HG02938 (cell line): ENCODE data around the gene RAP2B.

Experiments
- ATAC-seq: cut with Tn5 transposase; IDR thresholded peaks from one replicate; pipeline ENCODE4 v1.9.1; 2021; ENCODE audit warnings: mild to moderate bottlenecking, moderate library complexity; ENCODE audit not compliant: unreplicated experiment

RAP2B gene

DNA sequence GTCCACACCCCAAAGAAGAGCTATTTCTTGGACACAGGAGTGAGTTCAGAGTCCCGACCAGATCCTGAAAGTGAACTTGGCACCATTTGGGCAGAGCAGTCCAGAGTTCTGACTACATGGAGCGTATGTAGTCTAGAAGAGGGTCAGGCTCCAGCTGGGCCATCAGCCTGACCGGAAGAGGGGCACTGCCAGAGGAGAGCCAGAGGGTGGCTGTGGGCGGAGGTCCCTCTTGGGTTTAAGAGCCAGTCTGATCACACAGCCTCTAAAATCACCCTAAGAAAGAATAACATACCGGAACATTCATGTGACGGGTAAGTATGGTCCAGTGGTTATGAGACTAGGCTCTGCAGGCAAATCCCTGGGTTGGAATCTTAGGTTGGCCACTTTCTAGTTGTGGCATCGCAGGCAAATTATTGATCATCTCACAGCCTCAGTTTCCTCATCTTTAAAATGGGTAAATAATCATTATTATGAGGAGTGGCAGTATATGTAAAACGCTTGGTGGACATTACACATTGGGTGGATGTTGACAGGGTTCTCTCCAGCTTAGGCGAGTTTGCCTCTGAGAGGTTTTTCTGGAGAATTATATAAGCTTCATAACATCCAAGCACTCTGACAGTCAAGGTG is 2.1 kb upstream of the RAP2B start:
- no peak for ATAC-seq

DNA sequence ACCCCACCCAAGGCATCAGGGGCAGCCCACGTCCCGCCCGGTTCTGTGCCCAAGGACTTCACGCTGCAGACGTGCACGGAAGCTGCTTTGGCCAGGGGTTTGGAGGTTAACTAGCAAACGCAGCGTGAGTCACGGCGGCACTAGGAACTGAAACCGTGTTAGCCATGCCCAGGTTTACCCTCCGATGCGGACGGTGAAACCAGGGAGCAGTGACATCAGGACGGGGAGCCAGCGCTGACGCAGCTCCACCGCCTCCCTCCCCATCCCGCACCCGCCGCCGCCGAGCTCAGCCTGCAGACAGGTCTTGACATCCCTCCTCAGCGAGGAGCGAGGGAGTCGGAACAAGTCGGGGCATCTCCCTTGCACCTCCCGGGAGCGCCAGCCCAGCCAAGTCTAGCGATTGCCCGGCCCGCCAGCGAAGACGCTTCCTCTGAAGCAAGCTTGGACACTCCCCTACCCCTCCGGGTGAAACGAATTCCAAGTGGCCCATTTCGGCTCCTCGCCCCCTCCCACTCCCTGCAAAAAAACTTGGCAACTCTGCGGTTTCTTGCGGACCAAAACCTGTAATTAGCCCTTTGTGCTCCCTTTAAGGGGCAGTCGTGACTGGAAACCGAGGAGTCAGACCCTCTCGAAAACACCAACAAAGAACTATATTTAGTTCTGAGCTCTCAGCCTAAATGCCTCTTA is 1.4 kb upstream of the RAP2B start:
- peak; percentile 20 for ATAC-seq

DNA sequence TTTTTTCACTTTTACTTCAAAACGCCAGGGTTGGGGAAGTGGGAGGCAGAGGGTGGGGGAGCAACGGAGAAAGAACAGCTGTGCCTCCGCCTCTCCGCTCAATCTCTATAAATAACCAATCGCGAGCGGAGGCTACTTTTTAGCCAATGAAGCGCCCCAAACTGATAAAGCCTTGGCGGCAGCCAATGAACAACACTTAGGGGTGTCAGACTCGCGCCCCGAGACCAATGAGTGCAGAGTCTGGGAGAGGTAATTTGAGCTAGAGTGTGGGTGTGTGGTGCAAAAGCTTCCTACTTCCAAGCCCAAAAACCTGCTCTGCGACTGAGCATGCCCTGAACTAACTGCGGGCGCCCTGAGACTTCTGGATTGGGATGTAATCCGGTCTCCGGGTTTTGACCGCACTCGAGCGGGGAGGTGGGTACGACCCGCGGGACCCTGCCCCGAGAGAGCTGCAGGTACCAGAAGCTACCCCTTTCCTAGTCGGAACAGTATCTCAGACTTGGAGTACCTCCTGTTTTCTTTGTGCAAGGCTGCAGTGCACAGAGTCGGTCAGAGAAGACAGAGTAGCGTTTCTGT is 800 bp upstream of the RAP2B start:
- ATAC-seq = peak; percentile 87

DNA sequence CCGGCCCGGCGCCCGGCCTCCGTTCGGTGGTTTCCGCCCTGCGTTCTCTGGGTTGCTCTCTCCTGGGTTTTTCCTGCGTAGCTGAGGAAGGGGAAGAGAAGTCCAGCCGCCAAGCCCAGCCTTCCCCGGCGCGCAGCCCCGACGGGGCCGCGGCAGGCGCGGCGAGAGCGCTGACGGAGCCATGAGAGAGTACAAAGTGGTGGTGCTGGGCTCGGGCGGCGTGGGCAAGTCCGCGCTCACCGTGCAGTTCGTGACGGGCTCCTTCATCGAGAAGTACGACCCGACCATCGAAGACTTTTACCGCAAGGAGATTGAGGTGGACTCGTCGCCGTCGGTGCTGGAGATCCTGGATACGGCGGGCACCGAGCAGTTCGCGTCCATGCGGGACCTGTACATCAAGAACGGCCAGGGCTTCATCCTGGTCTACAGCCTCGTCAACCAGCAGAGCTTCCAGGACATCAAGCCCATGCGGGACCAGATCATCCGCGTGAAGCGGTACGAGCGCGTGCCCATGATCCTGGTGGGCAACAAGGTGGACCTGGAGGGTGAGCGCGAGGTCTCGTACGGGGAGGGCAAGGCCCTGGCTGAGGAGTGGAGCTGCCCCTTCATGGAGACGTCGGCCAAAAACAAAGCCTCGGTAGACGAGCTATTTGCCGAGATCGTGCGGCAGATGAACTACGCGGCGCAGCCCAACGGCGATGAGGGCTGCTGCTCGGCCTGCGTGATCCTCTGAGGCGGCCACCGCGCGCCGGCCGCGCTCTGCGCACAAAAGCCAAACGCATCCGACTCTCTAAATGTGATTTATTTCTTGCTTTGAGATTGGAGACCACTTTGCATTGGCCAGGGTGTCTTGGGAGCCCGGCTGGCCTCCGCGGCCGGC is 727 bp downstream of the RAP2B start:
- peak; percentile 2 for ATAC-seq

DNA sequence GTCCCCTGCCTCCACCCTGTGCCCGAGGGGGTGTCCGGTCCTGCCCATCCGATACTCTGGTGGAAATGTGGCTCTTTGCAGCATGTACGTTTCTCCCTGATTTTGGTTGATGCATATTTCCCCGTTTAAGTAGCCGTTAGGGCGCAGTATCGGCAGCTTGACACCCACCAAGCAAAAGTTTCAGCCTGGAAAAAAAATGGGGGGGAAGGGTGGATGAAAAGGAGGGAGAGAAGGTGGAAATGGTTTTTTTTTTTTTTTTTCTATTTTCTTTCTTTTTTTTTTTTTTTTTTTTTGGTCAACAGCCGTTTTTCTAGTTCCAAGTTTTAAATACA is 1.3 kb downstream of the RAP2B start:
- ATAC-seq = no peak

DNA sequence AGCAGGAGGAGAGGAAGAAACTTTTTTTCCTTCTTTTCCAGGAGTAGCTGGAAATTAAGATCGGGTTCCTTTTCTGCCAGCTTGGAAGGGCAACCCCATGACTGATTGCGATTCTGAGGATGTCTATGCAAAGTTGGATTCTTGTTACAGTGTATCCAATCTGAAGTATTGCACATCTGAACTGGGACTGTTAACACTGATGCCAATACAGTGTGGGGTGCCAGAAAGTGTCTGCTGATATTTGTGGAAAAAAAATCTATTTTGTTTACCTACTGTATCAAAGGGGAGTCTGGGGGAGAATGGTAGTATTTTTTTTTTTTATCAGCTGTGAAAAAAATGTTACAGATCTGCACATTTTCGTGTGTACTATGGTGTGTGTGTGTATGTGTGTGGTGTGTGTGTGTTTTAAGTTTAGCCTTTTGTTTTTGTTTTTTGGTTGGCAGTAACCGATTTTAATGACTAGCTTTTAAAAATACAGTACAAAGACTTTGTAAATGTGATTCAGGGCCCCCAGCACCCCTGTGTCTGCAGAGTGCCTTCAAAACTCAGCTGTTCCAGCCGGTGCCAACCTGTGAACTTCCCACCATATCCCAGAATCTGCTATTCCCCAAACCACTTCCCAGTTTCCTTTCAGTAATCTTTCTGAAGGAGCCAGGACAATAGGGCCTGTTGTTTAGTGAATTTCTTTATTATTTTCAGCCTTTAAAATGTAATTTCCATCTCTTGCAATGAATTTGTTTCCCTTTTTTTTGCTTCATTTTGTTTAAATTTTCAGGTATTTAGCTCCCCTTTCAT is 1.9 kb downstream of the RAP2B start:
- ATAC-seq = no peak

DNA sequence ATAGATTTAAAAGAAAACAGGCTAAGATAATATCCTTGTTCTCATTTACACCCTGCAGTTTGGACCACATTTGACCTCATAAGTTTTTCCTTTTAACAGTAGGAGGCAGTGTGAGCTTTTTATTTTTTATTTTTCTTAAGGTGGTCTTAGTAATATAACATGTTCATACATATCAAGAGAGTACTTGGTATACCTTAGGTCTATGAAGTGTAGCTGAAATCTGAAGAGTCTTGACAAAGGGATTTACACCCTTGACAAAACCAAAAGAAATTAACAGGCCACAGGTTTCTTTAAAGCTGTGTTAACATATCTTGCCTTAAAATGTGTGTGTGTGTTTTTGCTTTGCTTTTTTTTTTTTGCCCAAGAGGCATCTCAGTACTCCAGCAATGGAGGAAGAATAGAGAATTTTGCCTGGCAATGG is 3.2 kb downstream of the RAP2B start:
- no peak for ATAC-seq

DNA sequence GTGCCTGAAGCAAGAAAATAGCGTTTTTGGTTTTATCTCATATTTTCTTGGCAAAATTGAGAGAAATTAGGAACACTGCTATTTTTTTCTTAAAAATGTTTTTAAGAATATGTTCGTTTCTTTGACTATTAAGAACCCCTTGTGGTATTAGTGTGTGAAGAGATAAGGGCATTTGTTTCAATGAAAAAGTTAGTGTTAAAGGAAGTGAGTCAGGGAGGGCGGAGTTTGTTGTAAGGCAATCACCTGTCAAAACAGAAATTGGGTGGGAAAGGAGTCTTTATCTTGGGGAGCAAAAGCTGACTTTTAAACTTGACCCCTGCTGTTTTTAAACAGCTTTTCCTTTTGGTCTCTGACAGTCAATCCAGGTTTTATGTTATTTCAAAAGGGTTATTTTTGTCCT is 4.2 kb downstream of the RAP2B start:
- ATAC-seq = no peak

DNA sequence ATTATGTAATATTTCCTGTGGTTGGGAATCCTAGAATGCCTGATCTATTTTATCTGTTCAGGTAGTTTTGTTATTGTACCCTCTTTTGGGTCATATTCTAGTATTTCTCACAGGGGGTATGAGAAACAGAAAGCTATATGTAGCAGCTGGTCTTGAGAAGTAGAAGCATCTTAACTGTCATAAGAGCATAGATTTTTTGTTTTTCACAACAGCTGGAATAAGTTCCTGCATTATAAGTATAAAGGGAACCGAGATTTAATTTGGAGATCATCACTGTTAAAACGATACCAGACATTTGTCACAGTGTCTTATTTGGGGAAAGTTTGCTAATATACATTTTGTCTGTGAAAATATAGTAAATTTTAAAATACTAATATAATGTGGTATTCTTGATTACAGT is 4.8 kb downstream of the RAP2B start:
- ATAC-seq = no peak

DNA sequence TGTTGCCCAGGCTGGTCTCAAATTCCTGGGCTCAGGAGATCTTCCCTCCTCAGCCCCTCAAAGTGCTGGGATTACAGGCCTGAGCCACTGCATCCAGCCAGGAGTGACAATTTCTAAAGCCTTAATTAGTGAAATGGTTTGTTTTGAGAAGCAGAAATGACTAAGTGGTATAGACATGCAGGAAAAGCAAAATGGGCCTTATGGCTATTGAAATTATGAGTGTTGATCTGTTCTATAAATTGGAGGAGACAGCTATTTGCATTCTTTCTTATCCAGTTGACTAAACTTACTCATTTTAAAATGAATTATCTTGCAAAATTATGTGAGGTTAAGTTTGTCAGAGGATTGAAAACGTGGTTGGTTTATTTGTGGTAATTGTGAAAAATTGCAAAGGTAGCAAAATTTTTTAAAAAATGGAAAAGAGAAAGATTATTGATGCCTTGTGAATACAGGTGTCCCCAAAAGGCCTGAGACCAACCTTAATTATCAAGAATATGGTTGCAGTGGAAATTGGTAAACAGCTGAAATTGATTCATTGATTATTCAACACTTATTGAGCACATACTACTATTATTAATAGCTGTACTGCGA is 7.9 kb downstream of the RAP2B start:
- no peak for ATAC-seq

DNA sequence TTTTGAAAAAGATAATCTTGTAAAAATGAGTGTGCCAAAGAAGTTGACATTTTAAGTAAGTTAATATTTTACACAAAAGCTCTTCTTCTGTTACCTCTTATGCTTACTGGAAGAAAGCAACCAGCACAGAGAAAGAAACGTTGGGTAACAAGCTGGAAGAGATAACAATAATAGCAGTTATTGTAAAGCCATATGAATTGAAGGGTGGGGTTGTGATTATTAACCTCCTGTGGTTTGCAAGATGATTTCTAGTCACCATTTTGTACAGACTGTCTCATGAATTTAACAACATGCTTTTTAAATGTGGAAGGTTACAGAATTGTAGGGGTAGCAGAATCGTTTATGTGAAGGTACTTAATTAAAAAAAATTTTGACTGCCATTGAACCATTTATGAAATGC is 9.2 kb downstream of the RAP2B start:
- no peak for ATAC-seq

DNA sequence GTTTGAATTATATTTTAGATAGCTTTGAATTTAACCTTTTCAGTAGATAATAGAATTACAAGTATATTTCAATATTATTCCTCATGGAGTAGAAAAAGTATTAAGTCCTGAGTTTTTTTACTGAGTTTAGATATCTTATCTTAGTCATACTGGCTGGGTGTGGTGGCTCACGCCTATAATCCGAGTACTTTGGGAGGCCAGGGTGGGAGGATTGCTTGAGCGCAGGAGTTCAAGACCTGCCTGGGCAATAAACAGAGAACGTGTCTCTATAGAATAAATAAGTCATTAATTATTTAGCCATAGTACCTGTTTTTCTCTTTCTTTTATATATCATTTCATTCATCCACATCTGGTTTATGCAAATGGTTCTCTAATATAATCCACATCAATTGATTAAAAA is 9.9 kb downstream of the RAP2B start:
- no peak for ATAC-seq

DNA sequence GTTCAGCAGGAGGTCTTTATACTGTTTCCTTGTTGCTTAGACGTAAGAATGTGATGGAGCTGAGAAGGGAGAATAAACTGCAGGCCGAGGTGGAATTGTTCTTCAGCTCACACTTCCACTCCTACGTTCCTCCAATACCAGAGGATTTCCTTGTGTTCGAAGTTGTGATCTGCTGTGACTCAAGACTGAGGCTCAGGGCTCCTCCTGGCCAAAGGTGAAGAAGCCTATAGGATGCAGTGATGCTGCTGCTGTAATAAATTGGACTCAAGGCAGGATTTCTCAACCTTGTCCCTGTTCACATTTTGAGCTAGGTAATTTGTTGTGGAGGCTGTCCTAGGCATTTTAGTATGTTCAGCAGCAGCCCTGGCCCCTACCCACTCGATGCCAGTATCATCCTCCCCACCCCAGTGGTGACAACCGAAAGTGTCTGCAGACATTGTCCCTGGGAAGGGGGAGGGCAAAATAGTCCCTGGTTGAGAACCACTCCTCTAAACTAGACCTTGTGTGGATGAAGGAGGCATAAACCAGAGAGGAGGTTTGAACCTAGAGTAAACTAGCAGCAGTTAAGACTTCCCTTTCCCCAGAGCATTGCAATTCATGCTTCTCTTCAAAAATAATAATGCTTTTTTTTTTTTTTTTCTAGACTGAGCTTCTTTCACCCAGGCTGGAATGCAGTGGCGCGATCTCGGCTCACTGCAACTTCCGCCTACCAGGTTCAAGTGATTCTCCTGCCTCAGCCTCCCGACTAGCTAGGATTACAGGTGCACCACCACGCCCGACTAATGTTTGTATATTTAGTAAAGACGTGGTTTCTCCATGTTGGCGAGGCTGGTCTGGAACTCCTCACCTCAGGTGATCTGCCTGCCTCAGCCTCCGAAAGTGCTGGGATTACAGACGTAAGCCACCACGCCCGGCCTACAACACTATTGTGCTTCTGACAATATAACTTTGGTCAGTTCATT is 11.1 kb downstream of the RAP2B start:
- no peak for ATAC-seq

DNA sequence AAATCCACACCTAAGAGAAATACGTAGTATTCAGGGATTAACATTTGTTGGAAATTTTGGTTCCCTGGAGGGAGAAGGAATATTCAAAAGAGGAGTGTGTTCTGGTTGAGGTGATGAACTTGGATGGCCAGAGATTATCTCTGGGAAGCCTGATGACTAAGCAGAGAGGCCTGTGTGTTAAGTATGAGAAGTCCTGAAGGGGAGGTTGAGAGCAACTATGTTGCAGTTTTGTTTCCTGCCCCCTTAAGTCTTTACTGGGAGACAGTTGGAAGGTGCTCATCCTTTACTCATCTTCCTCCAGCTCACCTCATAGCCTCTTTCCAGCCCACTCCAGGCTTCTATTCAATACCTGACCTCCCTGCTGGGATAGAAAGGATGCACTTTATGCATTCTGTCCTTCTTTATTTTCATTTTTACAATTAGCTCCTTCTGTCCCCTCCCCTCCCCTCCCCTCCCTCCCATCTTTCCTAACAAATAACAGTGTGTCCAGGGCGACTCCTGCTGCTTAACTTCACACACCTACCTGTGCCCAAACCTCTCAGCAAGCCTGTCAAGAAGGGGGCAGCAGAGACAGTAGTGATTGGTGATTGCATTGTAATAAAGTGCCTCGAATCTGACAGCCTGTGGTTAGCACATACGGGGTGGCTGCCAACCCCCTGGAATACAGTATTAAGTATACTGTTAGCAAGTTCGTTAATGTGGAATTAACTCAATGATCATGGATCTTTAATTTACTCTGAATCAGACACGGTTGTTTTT is 11.9 kb downstream of the RAP2B start:
- no peak for ATAC-seq

DNA sequence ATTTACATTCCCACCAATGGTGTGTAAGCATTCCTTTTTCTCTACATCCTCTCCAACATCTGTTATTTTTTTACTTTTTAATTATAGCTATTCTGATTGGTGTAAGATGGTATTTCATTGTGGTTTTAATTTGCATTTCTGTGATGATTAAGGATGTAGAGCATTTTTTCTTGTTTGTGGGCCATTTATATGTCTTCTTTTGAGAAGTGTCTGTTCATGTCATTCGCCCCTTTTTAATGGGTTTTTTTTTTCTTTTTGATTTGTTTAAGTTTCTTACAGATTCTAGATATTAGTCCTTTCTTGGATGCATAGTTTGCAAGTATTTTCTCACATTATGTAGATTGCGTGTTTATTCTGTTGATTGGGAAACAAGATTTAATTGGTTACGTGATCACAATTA is 14.2 kb downstream of the RAP2B start:
- no peak for ATAC-seq

DNA sequence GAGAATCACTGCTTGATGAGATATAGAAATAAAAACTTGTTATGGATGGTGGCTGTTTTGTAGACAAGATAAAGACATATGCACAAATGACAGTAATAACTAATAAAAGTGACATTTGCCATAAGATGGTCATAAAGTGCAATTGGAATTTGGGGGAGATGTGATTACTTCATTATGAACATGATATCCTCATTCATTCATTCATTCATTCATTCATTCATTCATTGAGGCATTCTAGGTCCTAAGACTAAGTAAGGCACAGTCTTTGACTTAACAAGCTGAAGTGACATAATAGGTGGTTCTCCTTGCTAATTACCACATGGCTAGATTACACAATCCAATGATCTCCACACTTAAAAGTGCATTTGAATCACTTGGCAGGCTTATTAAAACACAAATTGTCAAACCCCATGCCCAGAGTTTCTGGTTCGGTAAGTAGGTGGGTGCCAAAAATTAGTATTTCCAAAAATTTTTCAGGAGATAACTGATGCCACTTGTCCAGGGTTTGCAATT is 18.9 kb downstream of the RAP2B start:
- ATAC-seq = no peak

DNA sequence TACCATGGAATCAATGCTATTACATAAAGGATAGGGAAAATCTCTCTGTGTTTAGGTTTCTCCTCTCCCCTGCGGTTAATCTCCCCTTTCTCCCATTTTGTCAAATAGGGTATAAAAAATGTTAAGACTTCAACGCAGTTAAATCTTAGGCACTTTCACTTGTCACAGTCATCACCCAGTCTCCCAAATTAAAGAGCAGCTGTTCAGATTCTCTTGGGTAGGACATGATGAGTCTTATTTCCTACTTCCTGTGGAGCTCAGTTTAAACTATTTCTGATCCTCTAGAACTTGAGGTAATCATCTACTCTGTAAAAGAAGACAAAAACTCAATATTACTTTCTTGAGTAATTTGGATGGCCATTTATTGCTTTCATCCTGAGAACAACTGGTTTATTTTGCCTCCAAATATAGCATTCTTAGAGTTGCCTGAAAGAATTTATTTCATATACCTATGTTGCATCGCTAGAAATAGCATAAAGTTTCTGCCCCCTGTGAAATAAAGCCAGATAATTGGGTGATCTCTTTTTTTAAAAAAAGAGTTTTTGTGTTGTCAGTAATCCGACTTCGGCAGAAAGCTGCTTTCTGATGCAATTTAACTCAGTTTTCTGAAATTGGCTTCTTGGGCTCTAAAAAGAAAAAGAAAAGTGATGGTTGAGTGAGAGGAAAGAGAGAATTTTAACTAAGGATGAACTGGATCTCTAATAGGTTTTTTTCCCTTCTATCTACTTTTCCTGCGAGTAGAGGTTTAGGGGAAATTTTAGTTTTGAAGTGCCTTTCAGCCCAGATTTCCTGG is 20.7 kb downstream of the RAP2B start:
- ATAC-seq = no peak

DNA sequence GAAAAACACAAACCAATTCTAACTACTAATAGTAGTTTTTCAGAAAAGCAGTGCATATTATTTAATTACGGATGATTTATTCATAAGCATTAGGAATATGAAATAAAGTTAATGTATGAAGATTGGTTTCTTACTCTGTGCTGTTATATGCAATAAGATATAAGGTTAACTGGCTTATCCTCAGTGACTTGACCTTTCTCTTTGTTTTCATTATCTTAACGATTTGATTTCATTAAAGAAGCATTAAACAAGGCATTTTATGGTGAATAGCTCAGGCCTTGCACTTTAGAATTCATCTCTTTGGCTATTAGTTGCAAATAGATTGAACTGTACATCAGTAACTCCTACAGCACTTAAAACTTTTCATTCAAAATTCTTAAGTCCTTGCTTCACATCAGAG is 28.9 kb downstream of the RAP2B start:
- ATAC-seq = no peak
